Measurements from ENCODE around the gene PSMG4. TPM values are rescaled to one million over a fixed set of nuclear protein-coding genes. Genes with fewer than 3 reads are reported as not detected.

The PSMG4 gene
- total and polyA plus RNA-seq, 4 donors: 13.9 to 40.6 (median 26.9) TPM

Other genes with a start within 250 kb of the PSMG4 start
- gene RIPK1, start 190.5 kb upstream of the PSMG4 start, total RNA-seq: 10 to 100 TPM; 17.4 to 25.5 TPM
- 10 to 100 TPM; 15.7 to 18.6 TPM for gene RIPK1, start 190.5 kb upstream of the PSMG4 start, polyA plus RNA-seq (ENCODE audit: insufficient read length in 2 of 2)
- gene BPHL, start 140.2 kb upstream of the PSMG4 start, total RNA-seq: 10 to 100 TPM; 21.4 to 47.0 TPM
- 10 to 100 TPM; 44.4 to 53.1 TPM for gene BPHL, start 140.2 kb upstream of the PSMG4 start, polyA plus RNA-seq (ENCODE audit: insufficient read length in 2 of 2)
- gene TUBB2A, start 101.4 kb upstream of the PSMG4 start, total RNA-seq: 100 to 1,000 TPM; 476 to 639 TPM
- 1,000 to 10,000 TPM; 2,006 to 2,011 TPM for gene TUBB2A, start 101.4 kb upstream of the PSMG4 start, polyA plus RNA-seq (ENCODE audit: insufficient read length in 2 of 2)
- gene TUBB2B, start 31.3 kb upstream of the PSMG4 start, total RNA-seq: 100 to 1,000 TPM; 554 to 702 TPM
- 1,000 to 10,000 TPM; 1,520 to 1,720 TPM for gene TUBB2B, start 31.3 kb upstream of the PSMG4 start, polyA plus RNA-seq (ENCODE audit: insufficient read length in 2 of 2)
- gene SLC22A23, start 198.1 kb downstream of the PSMG4 start, total RNA-seq: 10 to 100 TPM; 26.9 to 31.5 TPM
- 10 to 100 TPM; 51.9 to 56.8 TPM for gene SLC22A23, start 198.1 kb downstream of the PSMG4 start, polyA plus RNA-seq (ENCODE audit: insufficient read length in 2 of 2)